K562 (cell line): Measurements from ENCODE around the gene TBC1D7. TPM values are rescaled to one million over a fixed set of nuclear protein-coding genes. Genes with fewer than 3 reads are reported as not detected.

Source experiments
- ARID1B ChIP-seq: fragments of 450-650 bp; IDR thresholded peaks from 2 replicates; pipeline ENCODE4 v1.6.1; 2016; ENCODE audit warnings: antibody characterized with exemption, mild to moderate bottlenecking, inconsistent platforms
- CBFA2T2 ChIP-seq: fragments of 450-650 bp; conservative IDR thresholded peaks from 2 replicates; pipeline ENCODE4 v1.6.1; 2017; ENCODE audit warnings: mild to moderate bottlenecking
- CBFA2T3 ChIP-seq: fragments of 450-650 bp; IDR thresholded peaks from 2 replicates; pipeline ENCODE4 v1.6.1; 2017
- DPF2 ChIP-seq: fragments of 450-650 bp; IDR thresholded peaks from 2 replicates; pipeline ENCODE4 v1.6.1; 2016
- EHMT2 ChIP-seq: fragments of 450-650 bp; IDR thresholded peaks from 2 replicates; pipeline ENCODE4 v1.6.1; 2018; ENCODE audit warnings: antibody characterized with exemption
- EZH2 ChIP-seq: IDR thresholded peaks from 2 replicates; pipeline ENCODE4 v1.6.1; 2012; ENCODE audit warnings: low read depth, mild to moderate bottlenecking, inconsistent platforms, low read length, borderline replicate concordance
- GABPA ChIP-seq: fragments of 200-800 bp; sonication (Bioruptor generic); conservative IDR thresholded peaks from 2 replicates; pipeline ENCODE4 v1.6.1; 2016; ENCODE audit warnings: low read depth, missing genetic modification characterization, missing compliant biosample characterization
- JUNB ChIP-seq: fragments of 450-650 bp; formaldehyde crosslinking; conservative IDR thresholded peaks from 2 replicates; pipeline ENCODE4 v1.4.0; 2020; ENCODE audit warnings: mild to moderate bottlenecking
- NCOR1 ChIP-seq: fragments of 450-650 bp; IDR thresholded peaks from 2 replicates; pipeline ENCODE4 v1.6.1; 2016; ENCODE audit warnings: mild to moderate bottlenecking, moderate library complexity
- NFIC ChIP-seq: fragments of 450-650 bp; IDR thresholded peaks from 2 replicates; pipeline ENCODE4 v1.6.1; 2017; ENCODE audit warnings: mild to moderate bottlenecking, inconsistent platforms
- POLR2AphosphoS5 ChIP-seq: IDR thresholded peaks from 2 replicates; pipeline ENCODE4 v1.6.1; 2011; ENCODE audit warnings: mild to moderate bottlenecking, low read depth, low read length, moderate library complexity; ENCODE audit not compliant: control insufficient read depth, insufficient read depth
- POLR2H ChIP-seq: IDR thresholded peaks from 2 replicates; pipeline ENCODE4 v1.6.1; 2016; ENCODE audit warnings: missing genetic modification characterization, low read depth, mild to moderate bottlenecking, control low read depth, missing compliant biosample characterization, moderate library complexity
- RNF2 ChIP-seq: sonication (generic); IDR thresholded peaks from 2 replicates; pipeline ENCODE4 v1.6.1; 2016
- ZBTB40 ChIP-seq, 2 experiments: fragments of 450-650 bp in 1 of 2; sonication (generic) in 1 of 2; formaldehyde crosslinking in 1 of 2; IDR thresholded peaks; 2 replicates each; pipeline versions ENCODE4 v1.7.1 to v1.9.0; 2016 to 2022; ENCODE audit warnings: inconsistent platforms in 1 of 2, mild to moderate bottlenecking in 1 of 2, missing genetic modification reagents in 1 of 2
- ZNF766 ChIP-seq: fragments of 200-800 bp; sonication (Bioruptor generic); conservative IDR thresholded peaks from 2 replicates; pipeline ENCODE4 v1.6.1; 2016; ENCODE audit warnings: missing genetic modification characterization, missing compliant biosample characterization
- polyA plus RNA-seq, 8 experiments: library from polyadenylated mRNA; depleted of rRNA in 4 of 8; stranded (reverse) in 5 of 8; unstranded in 3 of 8; fragments of >200 nt; fragmentation: Nextera tagmentation in 2 of 8; fragmentation: Illumina TruSeq in 1 of 8; extraction: Ambion mirVana in 2 of 8; extraction: Trizol in 1 of 8; gene quantifications; 2 replicates each; pipeline versions ENCODE4 v1.2.1 to v1.2.3, GENCODE V29; 2011 to 2014; ENCODE audit warnings: inconsistent platforms in 1 of 8, missing spikeins in 1 of 8
- total RNA-seq, 7 experiments: library from RNA; depleted of rRNA in 6 of 7; stranded (reverse); fragments of >200 nt in 6 of 7; fragmentation: Illumina TruSeq in 2 of 7; extraction: Trizol in 2 of 7; gene quantifications; 2 replicates each; pipeline versions ENCODE4 v1.2.1 to v1.2.3, GENCODE V29; 2011 to 2021; ENCODE audit warnings: low replicate concordance in 1 of 7

The TBC1D7 gene
- total and polyA plus RNA-seq, 9 of the 15 experiments (the other 6 are each of a cell fraction or from before 2014, with no cell fraction given): 49.4 to 107 (median 61.1) TPM

DNA sequence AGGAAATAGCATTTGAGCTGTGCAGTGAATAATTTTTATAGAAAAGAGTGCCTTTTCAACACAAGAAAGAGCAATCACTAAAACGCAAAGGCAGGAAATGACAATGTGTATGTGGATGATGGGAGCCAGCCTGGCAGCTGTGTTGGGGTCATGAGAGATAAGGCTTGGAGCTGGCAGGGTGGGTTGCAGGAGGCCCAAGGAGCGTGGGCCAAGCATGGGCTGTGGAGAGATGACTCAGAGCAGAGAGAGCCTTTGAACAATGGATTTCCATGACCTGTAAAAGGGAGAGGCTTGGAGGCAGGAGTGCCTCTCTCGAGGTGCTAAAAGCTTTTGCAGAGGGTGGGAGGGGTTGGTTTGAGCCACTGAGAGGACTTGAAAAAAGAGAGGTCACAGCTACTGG, 6.6 kb upstream of the TBC1D7 start (continued):
- no peak for TF ChIP-seq ZBTB40 (IDR thresholded peaks at IDR 0.05)
- no peak for TF ChIP-seq ZBTB40 (CRISPR knock-in tag; IDR thresholded peaks at IDR 0.05)
- 0 out of 2 replicates have a peak, but pooled peaks have one; percentile 47 for TF ChIP-seq EHMT2
- TF ChIP-seq NCOR1: peak; percentile 74
- peak; percentile 65 for TF ChIP-seq ARID1B
- TF ChIP-seq GABPA (tag): no peak
- no peak for TF ChIP-seq POLR2H (tag)
- TF ChIP-seq ZNF766 (CRISPR knock-in tag): no peak
- peak; percentile 55; the same call in 1 of the 2 replicates for TF ChIP-seq NFIC
- no peak for TF ChIP-seq RNF2
- peak; percentile 66; the same call in 1 of the 2 replicates for TF ChIP-seq POLR2AphosphoS5
- TF ChIP-seq CBFA2T2: peak; percentile 85
- peak; percentile 92 for TF ChIP-seq CBFA2T3
- TF ChIP-seq DPF2: peak; percentile 30; the same call in 1 of the 2 replicates
- TF ChIP-seq JUNB: no peak
- no peak for TF ChIP-seq EZH2
